ENCODE results near the gene FAM72C.
A peak's percentile ranks its signal among the peaks of the same experiment; 100 is the strongest.
"Not testable (repeated sequence)": the region's sequence is repeated elsewhere in the genome, so short reads cannot be mapped to it uniquely, and the experiment has no call there.

FAM72C gene

DNA sequence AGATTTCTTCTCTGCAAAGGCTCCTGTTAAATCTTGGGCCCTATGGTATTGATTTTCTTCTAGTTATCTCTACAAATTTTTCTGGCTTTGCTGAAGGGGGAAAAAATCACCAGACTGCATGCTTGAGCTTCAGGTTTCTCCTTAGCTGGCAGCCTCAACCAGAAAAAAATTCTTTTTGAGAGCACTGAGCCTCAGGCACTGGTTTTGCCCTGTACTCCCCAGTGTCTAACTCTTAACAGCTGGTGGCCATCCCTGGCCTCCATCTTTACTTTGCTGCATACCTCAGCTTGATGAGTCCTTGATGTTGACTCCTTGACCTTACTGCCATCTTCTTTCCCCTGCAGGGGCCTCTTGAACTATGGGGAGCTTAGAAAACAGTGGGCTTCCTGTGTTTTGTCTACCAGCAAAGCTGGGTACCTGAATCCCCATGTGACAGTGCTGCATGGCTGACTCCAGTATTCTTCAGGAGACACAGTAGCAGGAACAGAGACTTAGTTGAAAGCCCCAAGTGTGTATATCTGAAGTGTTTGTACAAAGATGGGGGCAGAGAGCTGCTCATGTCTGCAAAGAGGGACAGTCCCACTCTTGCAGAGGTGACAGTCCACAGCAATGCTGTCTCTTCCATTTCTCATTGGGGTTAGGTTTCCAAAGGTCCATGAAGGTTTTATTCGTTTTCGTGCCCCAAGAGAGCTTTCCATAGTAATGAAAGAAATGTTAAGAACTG is 31.7 kb upstream of the FAM72C start:
- not testable (repeated sequence) for H3K36me3 ChIP-seq (replicated peaks; ENCODE audit: low read depth, low read length); H3K9me3 ChIP-seq (ENCODE audit: insufficient read depth, low read length); H3K27ac ChIP-seq (ENCODE audit: low read length); H3K27me3 ChIP-seq (ENCODE audit: low read depth, low read length); H2AFZ ChIP-seq (ENCODE audit: low read depth, low read length); H3K4me1 ChIP-seq (ENCODE audit: low read length); H3K4me3 ChIP-seq (ENCODE audit: low read length); H4K20me1 ChIP-seq (ENCODE audit: insufficient read depth, low read length); H3K9ac ChIP-seq (ENCODE audit: low read length); H3K79me2 ChIP-seq (ENCODE audit: low read length)
- peak overlapping the region; percentile 36; the same call in 1 of the 2 replicates for H3K4me2 ChIP-seq (ENCODE audit: low read length)

- not testable (repeated sequence) for H2AFZ ChIP-seq (ENCODE audit: low read depth, low read length); H3K27ac ChIP-seq (ENCODE audit: low read length); H4K20me1 ChIP-seq (ENCODE audit: insufficient read depth, low read length); H3K4me3 ChIP-seq (ENCODE audit: low read length); H3K79me2 ChIP-seq (ENCODE audit: low read length); H3K36me3 ChIP-seq (replicated peaks; ENCODE audit: low read depth, low read length); H3K4me1 ChIP-seq (ENCODE audit: low read length); H3K9ac ChIP-seq (ENCODE audit: low read length); H3K27me3 ChIP-seq (ENCODE audit: low read depth, low read length); H3K9me3 ChIP-seq (ENCODE audit: insufficient read depth, low read length)
- TF ChIP-seq, protein P1, sequence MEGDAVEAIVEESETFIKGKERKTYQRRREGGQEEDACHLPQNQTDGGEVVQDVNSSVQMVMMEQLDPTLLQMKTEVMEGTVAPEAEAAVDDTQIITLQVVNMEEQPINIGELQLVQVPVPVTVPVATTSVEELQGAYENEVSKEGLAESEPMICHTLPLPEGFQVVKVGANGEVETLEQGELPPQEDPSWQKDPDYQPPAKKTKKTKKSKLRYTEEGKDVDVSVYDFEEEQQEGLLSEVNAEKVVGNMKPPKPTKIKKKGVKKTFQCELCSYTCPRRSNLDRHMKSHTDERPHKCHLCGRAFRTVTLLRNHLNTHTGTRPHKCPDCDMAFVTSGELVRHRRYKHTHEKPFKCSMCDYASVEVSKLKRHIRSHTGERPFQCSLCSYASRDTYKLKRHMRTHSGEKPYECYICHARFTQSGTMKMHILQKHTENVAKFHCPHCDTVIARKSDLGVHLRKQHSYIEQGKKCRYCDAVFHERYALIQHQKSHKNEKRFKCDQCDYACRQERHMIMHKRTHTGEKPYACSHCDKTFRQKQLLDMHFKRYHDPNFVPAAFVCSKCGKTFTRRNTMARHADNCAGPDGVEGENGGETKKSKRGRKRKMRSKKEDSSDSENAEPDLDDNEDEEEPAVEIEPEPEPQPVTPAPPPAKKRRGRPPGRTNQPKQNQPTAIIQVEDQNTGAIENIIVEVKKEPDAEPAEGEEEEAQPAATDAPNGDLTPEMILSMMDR (IDR thresholded peaks at IDR 0.05; ENCODE audit: low read depth, low read length) = peak; percentile 17
- 0 out of 2 replicates have a peak overlapping the region, but pooled peaks have one; percentile 37 for H3K4me2 ChIP-seq (ENCODE audit: low read length)
Observed at GRCh38 chr1:144002141-144002881, 30.5 kb upstream of the FAM72C start.

DNA sequence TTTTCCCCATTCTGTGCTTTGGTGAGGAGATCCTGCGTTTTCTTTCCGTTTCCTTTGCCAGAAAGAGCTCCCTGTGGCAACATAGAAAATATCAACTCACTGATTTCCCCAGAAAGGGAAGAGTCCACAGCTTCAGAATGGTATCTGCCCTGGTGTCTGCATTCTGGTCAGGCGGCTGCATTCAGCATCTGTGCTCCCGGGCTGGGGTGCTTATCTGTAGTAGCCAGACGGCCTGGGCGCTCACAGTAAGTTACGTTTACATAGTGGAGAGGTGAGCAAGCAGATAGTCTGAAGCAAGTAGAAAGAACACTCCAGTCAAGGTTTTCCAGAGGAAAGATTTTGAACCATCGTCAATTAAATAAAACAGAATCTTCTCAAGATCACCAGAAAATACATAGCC is 29.3 kb upstream of the FAM72C start:
- not testable (repeated sequence) for H3K27ac ChIP-seq (ENCODE audit: low read length); H3K4me1 ChIP-seq (ENCODE audit: low read length); H3K27me3 ChIP-seq (ENCODE audit: low read depth, low read length); H3K79me2 ChIP-seq (ENCODE audit: low read length); H3K4me3 ChIP-seq (ENCODE audit: low read length); H3K36me3 ChIP-seq (replicated peaks; ENCODE audit: low read depth, low read length); H2AFZ ChIP-seq (ENCODE audit: low read depth, low read length); H3K9ac ChIP-seq (ENCODE audit: low read length); H3K9me3 ChIP-seq (ENCODE audit: insufficient read depth, low read length); H4K20me1 ChIP-seq (ENCODE audit: insufficient read depth, low read length); H3K4me2 ChIP-seq (ENCODE audit: low read length)

- not testable (repeated sequence) for H3K36me3 ChIP-seq (replicated peaks; ENCODE audit: low read depth, low read length); H3K4me2 ChIP-seq (ENCODE audit: low read length); H3K4me3 ChIP-seq (ENCODE audit: low read length); H3K27ac ChIP-seq (ENCODE audit: low read length); H3K79me2 ChIP-seq (ENCODE audit: low read length); H3K27me3 ChIP-seq (ENCODE audit: low read depth, low read length); H3K4me1 ChIP-seq (ENCODE audit: low read length); H3K9me3 ChIP-seq (ENCODE audit: insufficient read depth, low read length); H2AFZ ChIP-seq (ENCODE audit: low read depth, low read length); H3K9ac ChIP-seq (ENCODE audit: low read length); H4K20me1 ChIP-seq (ENCODE audit: insufficient read depth, low read length)
Observed at GRCh38 chr1:143996020-143996419, 24.2 kb upstream of the FAM72C start.

GRCh38 chr1:143993301-143993907 is 21.6 kb upstream of the FAM72C start:
- H3K79me2 ChIP-seq (ENCODE audit: low read length); H3K36me3 ChIP-seq (replicated peaks; ENCODE audit: low read depth, low read length); H3K4me2 ChIP-seq (ENCODE audit: low read length); H3K27ac ChIP-seq (ENCODE audit: low read length); H4K20me1 ChIP-seq (ENCODE audit: insufficient read depth, low read length); H3K27me3 ChIP-seq (ENCODE audit: low read depth, low read length); H3K4me1 ChIP-seq (ENCODE audit: low read length); H3K4me3 ChIP-seq (ENCODE audit: low read length); H3K9ac ChIP-seq (ENCODE audit: low read length); H2AFZ ChIP-seq (ENCODE audit: low read depth, low read length); H3K9me3 ChIP-seq (ENCODE audit: insufficient read depth, low read length): not testable (repeated sequence)

GRCh38 chr1:143990699-143991098 is 18.9 kb upstream of the FAM72C start:
- H3K36me3 ChIP-seq (replicated peaks; ENCODE audit: low read depth, low read length); H3K4me1 ChIP-seq (ENCODE audit: low read length); H3K27me3 ChIP-seq (ENCODE audit: low read depth, low read length); H4K20me1 ChIP-seq (ENCODE audit: insufficient read depth, low read length); H3K9me3 ChIP-seq (ENCODE audit: insufficient read depth, low read length); H3K4me3 ChIP-seq (ENCODE audit: low read length); H3K79me2 ChIP-seq (ENCODE audit: low read length); H2AFZ ChIP-seq (ENCODE audit: low read depth, low read length); H3K27ac ChIP-seq (ENCODE audit: low read length); H3K4me2 ChIP-seq (ENCODE audit: low read length); H3K9ac ChIP-seq (ENCODE audit: low read length): not testable (repeated sequence)

- H3K79me2 ChIP-seq (ENCODE audit: low read length); H3K4me3 ChIP-seq (ENCODE audit: low read length); H3K36me3 ChIP-seq (replicated peaks; ENCODE audit: low read depth, low read length); H3K4me1 ChIP-seq (ENCODE audit: low read length); H3K9me3 ChIP-seq (ENCODE audit: insufficient read depth, low read length); H3K27ac ChIP-seq (ENCODE audit: low read length); H3K27me3 ChIP-seq (ENCODE audit: low read depth, low read length); H2AFZ ChIP-seq (ENCODE audit: low read depth, low read length); H3K4me2 ChIP-seq (ENCODE audit: low read length); H4K20me1 ChIP-seq (ENCODE audit: insufficient read depth, low read length); H3K9ac ChIP-seq (ENCODE audit: low read length): not testable (repeated sequence)
Observed at GRCh38 chr1:143989719-143990118, 17.9 kb upstream of the FAM72C start.

DNA sequence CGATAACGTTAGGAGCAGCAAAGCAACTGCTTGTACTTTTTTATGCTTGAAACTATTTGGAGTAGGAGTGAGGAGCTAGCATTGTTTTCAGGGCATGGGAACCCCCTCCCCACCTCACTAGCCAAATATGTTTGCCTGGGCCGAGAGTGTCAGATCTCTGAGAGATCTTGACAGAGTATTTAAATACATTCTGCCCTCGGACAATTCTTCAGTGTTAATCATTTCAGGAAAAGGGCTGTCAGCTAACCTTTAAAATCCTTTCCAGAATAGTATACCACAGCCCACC is 17.6 kb upstream of the FAM72C start:
- H3K9ac ChIP-seq (ENCODE audit: low read length); H2AFZ ChIP-seq (ENCODE audit: low read depth, low read length); H4K20me1 ChIP-seq (ENCODE audit: insufficient read depth, low read length); H3K27me3 ChIP-seq (ENCODE audit: low read depth, low read length); H3K9me3 ChIP-seq (ENCODE audit: insufficient read depth, low read length); H3K4me3 ChIP-seq (ENCODE audit: low read length); H3K4me1 ChIP-seq (ENCODE audit: low read length); H3K4me2 ChIP-seq (ENCODE audit: low read length); H3K79me2 ChIP-seq (ENCODE audit: low read length); H3K27ac ChIP-seq (ENCODE audit: low read length); H3K36me3 ChIP-seq (replicated peaks; ENCODE audit: low read depth, low read length): not testable (repeated sequence)
